ENCODE results near the gene CNTNAP2. TPM values are rescaled to one million over a fixed set of nuclear protein-coding genes. Genes with fewer than 3 reads are reported as not detected.

The CNTNAP2 gene
- total and polyA plus RNA-seq, 9 of the 15 experiments (the other 6 are each of a cell fraction or from before 2014, with no cell fraction given) = 0.04 to 0.62 (median 0.09) TPM; not detected in 4

DNA sequence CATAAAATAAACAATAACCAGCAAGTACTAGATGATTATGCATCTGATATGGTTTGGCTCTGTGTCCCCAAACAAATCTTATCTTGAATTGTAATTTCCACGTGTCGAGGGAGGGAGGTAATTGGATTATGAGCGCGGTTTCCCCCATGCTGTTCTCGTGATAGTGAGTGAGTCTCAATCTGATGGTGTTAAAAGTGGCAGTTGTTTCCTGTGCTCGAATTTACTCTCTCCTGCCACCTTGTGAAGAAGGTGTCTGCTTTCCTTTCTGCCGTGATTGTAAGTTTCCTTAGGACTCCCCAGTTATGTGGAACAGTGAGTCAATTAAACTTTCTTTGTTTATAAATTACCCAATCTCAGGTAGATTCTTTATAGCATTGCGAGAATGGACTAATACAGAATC is 15.1 kb downstream of the CNTNAP2 start:
- Histone ChIP-seq H3K4me3 (no peak overlapping the region), H3K9me1 (ENCODE audit: control insufficient read depth, insufficient read depth, low read length) (no peaks in the 10 kb centered on the region), H3K27ac (ENCODE audit: extremely low read depth, low read depth, low read length) (no peak overlapping the region), H3K27me3 (ENCODE audit: control insufficient read depth in 2 of 2, insufficient read depth in 2 of 2, low read length in 2 of 2) (no peaks in the 10 kb centered on the region), H3K36me3 (ENCODE audit: control insufficient read depth, insufficient read depth, low read length) (no peaks in the 10 kb centered on the region), H3K9ac (ENCODE audit: insufficient read depth in 1 of 2, low read depth in 2 of 2, low read length in 2 of 2) (no peak overlapping the region), H4K20me1 (replicated peaks; ENCODE audit: control insufficient read depth, insufficient read depth, low read length) (no peaks in the 10 kb centered on the region), H3K4me1 (replicated peaks in 1 of 2; ENCODE audit: control insufficient read depth in 2 of 2, insufficient read depth in 2 of 2, low read length in 2 of 2) (no peaks in the 10 kb centered on the region), H2AFZ (ENCODE audit: low read depth, low read length) (no peak overlapping the region), H3K79me2 (ENCODE audit: control insufficient read depth, insufficient read depth, low read length) (no peaks in the 10 kb centered on the region), H3K9me3 (replicated peaks; ENCODE audit: control insufficient read depth, insufficient read depth, low read depth, low read length) (no peaks in the 10 kb centered on the region), H3K4me2 (ENCODE audit: insufficient read depth, low read length) (no peak overlapping the region)
- no TSS peak for BruUV-seq (replicated peaks)
- ATAC-seq (no peak), DNase-seq (ENCODE audit: extremely low read depth in 1 of 4, low spot score in 3 of 4) (no peak), FAIRE-seq (no peak)
- intact Hi-C loops (cut with micrococcal nuclease) = no loop called here
- ChIA-PET POLR2A (no interaction called here), CTCF (ENCODE audit: low intra/inter-chr PET ratio) (no interaction called here)
- 2% methylated on average over 8 of the region's 8 CpGs for WGBS (ENCODE audit: insufficient coverage, low coverage, missing lambda C conversion rate)
- in situ Hi-C loops (cut with MboI) = no loop called here
- TF ChIP-seq SREBF2 (CRISPR knock-in tag; IDR thresholded peaks at IDR 0.05) (no peak), MECOM (CRISPR knock-in tag; IDR thresholded peaks at IDR 0.05) (no peak), PATZ1 (CRISPR knock-in tag; IDR thresholded peaks at IDR 0.05; ENCODE audit: borderline replicate concordance) (no peak), ZNF79 (CRISPR knock-in tag; IDR thresholded peaks at IDR 0.05; ENCODE audit: low read depth) (no peak), MYBL2 (IDR thresholded peaks at IDR 0.05; ENCODE audit: low read depth) (no peak), MYBL2 (CRISPR knock-in tag; IDR thresholded peaks at IDR 0.05; ENCODE audit: borderline replicate concordance) (no peak), POLR2A (conservative IDR thresholded peaks at IDR 0.05) (no peak), ZNF778 (CRISPR knock-in tag; IDR thresholded peaks at IDR 0.05) (no peak), TCFL5 (CRISPR knock-in tag; conservative IDR thresholded peaks at IDR 0.05) (no peak), SIN3A (IDR thresholded peaks at IDR 0.05; ENCODE audit: borderline replicate concordance in 2 of 2, control insufficient read depth in 1 of 2, low read depth in 2 of 2, low read length in 2 of 2) (no peak), NBN (IDR thresholded peaks at IDR 0.05; ENCODE audit: low read depth) (no peak), HNRNPH1 (optimal IDR thresholded peaks at IDR 0.05; ENCODE audit: low read depth, low read length) (no peak), PHB (CRISPR knock-in tag; IDR thresholded peaks at IDR 0.05) (no peak), CTCF (IDR thresholded peaks at IDR 0.05 in 2 of 3, conservative IDR thresholded peaks at IDR 0.05 in 1 of 3; ENCODE audit: insufficient read depth in 2 of 3, low read depth in 1 of 3, low read length in 3 of 3) (no peak), HOXB6 (CRISPR knock-in tag; IDR thresholded peaks at IDR 0.05; ENCODE audit: borderline replicate concordance) (no peak), CTBP1 (IDR thresholded peaks at IDR 0.05; ENCODE audit: borderline replicate concordance) (no peak)
- TF ChIP-seq, protein P1, sequence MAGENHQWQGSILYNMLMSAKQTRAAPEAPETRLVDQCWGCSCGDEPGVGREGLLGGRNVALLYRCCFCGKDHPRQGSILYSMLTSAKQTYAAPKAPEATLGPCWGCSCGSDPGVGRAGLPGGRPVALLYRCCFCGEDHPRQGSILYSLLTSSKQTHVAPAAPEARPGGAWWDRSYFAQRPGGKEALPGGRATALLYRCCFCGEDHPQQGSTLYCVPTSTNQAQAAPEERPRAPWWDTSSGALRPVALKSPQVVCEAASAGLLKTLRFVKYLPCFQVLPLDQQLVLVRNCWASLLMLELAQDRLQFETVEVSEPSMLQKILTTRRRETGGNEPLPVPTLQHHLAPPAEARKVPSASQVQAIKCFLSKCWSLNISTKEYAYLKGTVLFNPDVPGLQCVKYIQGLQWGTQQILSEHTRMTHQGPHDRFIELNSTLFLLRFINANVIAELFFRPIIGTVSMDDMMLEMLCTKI (IDR thresholded peaks at IDR 0.05; ENCODE audit: partially characterized antibody) = no peak
